Forelimb muscle (tissue), 1 donor: ENCODE measurements around the gene FGF12. TPM values are rescaled to one million over a fixed set of nuclear protein-coding genes. Genes with fewer than 3 reads are reported as not detected.
"Not testable (repeated sequence)": the region's sequence is repeated elsewhere in the genome, so short reads cannot be mapped to it uniquely, and the experiment has no call there.

Experiments used
- DNase-seq: peaks from one replicate; pipeline ENCODE4 v3.0.0-alpha.2; 2013; ENCODE audit warnings: low read depth
- polyA plus RNA-seq: library from polyadenylated mRNA; unstranded; fragments of 120-200 nt; gene quantifications from one replicate; pipeline ENCODE4 v1.2.1, GENCODE V29; 2013; ENCODE audit not compliant: insufficient read length

FGF12 gene
- polyA plus RNA-seq, result 1.6 TPM

DNA sequence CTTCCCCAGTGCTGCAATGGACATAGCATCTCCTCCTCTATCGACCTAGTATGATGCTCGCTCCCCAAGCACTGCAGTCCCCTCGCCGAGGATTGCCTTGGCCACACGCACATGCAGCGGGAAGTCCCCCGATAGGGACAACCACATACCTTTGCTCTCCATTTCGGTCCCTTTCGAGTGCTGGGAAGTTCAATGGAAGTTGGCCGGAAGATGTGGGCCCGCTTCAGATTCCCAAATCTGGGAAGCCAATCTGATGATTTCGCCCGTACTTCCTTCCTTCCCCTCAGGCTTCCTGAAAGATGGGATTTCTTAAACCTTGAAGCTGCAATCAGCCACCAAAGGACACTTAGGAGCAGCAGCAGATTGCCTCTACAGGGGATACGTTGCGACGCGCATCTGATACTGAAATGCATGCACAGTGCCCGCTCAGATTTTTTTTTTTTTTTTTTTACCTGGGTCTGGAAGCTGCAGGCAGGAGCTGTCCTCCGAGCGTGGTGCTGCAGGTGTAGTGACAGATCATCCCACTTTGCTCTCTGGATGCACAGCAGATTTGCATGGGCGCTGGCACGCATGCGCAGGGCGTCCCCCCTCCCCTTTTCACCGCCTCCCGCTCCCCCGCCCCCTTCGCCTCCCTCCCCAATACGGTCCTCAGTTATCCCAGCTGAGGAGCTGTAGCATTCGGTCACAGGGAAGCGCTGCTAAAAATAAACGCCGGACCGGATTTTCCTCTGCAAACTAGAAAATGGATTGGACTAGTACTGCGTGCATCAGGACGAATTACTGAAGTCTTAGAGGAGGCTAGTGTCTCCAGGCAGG lies at the start of gene FGF12:
Gene FGF12 (minus strand): TSS at position 510 of the 816 bp plus-strand sequence.
- DNase-seq, result peak; percentile 14

DNA sequence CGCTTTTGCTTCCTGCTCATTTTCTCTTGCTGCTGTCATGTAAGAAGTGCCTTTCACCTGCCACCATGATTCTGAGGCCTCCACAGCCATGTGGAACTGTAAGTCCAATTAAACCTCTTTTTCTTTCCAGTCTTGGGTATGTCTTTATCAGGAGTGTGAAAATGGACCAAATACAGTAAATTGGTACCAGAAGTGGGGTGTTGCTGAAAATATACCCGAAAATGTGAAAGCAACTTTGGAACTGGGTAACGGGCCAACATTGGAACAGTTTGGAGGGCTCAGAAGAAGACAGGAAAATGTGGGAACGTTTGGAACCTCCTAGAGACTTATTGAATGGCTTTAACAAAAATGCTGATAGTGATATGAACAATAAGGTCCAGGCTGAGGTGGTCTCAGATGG lies 47.0 kb upstream of the FGF12 start:
- not testable (repeated sequence) for DNase-seq

GRCh38 chr3:192772240-192772894 lies 45.0 kb upstream of the FGF12 start:
- DNase-seq, result no peak

GRCh38 chr3:192758654-192759053 lies 31.3 kb upstream of the FGF12 start:
- no peak for DNase-seq

GRCh38 chr3:192751148-192751547 lies 23.8 kb upstream of the FGF12 start:
- DNase-seq, result no peak

DNA sequence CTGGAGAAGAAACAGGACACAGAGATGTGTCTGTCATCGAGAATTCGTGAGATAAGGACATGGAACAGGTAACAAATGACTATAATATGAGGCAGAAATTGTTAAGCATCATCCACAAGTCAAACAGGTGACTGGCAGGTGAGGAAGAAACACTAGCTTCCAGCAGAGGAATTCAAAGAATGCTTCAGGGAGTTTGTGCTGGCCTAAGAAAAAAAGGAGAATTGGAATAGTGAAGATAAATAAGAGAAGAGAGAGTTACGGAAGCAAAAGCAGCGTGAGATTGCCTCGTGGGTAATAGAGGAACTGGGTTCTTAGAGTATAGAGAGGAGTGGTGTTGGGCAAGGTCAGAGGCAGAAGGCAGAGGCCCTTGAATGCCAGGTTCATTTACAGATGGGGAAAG lies 22.9 kb upstream of the FGF12 start:
- DNase-seq, result no peak

GRCh38 chr3:192747746-192748145 lies 20.4 kb upstream of the FGF12 start:
- DNase-seq, result no peak

DNA sequence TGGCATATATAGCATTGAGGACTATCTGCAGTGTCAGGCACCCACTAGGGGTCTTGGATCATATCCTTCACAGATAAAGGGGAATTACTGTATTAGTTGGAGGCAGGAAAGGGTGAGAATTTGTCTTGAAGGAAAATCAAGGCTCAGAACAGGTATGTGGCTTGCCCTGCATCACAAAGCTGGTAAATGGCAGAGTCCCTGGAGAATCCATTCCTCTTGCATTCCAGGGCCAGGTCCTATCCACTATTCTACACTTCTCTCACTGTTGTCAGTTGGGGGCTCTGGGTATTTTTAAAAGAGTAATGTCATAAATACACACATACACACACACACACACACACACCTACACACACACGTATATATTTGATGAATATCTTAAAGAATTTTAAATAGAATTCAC lies 19.8 kb upstream of the FGF12 start:
- no peak for DNase-seq

DNA sequence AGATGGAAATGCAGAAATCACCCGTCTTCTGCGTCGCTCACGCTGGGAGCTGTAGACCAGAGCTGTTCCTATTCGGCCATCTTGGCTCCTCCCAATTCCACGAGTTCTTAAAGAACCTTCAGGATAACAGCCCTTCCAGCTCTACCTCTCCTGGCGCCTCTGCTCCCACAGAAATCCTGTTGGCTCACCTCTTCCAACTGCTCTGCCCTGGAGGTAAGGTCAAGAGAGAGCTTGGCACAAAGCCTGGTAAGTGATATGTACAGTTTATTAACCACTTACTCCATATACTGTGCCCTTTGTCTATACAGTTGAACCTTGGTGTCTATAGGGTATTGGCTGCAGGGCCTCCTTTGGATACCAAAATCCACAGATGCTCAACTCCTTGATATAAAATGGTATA lies 17.8 kb upstream of the FGF12 start:
- DNase-seq, result no peak

- not testable (repeated sequence) for DNase-seq
These were observed 17.3 kb upstream of the FGF12 start for GRCh38 chr3:192744604-192745003.

DNA sequence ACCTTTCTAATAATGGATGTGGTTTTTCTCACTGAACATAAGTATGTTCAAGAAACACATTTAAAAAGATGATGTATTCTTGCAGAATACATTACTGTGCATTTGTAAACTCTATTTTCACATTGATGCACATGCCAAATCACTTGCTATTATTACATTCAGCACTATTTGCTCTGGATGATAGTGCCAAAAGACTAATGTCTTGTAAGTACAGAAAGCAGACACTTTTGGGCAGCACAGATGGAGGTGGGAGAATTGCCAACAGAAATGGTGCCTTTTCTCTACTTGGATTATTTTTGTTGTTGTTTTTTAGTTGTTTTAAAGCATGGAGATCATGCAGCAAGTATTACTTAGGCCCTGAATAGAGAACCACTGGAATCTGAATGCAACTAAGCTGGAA lies 10.2 kb upstream of the FGF12 start:
- DNase-seq, result no peak

DNA sequence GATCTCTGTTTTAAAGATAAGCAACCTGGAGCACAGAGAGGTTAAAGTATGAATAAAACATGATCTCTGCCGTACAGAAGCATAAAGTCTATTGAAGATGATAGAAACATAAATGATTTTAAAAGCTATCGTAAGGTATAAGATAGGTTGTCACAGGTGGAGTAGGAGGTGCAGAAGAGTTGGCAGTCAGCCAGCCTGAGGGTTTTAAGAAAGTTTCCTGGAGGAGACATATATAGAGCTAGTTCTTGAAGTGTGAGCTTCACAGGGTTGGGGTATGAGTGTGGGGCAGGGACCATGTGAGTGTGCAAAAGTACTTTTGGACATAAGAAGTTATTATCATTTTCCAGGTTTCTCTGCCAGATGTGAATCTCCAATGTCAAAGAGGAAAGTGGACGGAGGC lies 3.9 kb upstream of the FGF12 start:
- no peak for DNase-seq

DNA sequence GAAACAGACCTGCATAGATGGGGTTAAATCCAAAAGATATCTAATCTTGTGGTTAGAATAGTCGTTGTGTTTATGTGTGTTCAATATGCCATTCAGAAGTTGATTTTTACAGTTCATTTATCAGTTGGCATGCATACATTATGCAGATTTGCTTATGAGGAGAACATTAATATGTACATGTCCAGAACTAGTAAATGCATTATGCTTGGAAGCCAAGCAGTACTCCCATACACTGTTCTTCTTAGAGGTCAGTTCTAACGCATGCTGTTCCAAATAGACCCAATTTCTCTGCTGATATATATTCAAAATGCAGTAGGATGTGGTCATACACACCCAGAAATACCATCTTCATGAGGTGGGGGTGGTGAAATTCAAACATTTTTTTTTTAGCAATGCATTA lies 956 bp downstream of the FGF12 start:
- no peak for DNase-seq

DNA sequence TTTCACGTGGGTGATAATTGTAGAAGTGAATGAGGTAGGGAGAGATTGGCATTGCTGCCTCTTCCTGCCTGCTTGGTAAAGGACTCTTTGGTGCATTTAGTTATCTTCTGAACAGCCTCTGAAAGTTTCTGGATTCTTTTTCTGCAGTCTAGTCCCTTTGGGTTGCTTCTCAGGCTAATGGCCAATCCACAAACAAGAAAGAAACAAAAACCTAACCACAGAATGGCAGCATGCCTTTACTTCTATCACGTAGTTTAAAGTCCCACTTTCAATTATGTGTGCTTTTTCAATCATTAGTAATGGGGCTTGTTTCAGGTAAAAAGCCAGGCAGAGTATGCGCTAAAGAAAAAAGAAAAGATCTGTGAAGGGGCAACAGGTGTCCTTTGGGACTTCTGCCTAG lies 7.4 kb downstream of the FGF12 start:
- DNase-seq, result no peak

GRCh38 chr3:192718156-192718555 lies 9.2 kb downstream of the FGF12 start:
- DNase-seq, result no peak

DNA sequence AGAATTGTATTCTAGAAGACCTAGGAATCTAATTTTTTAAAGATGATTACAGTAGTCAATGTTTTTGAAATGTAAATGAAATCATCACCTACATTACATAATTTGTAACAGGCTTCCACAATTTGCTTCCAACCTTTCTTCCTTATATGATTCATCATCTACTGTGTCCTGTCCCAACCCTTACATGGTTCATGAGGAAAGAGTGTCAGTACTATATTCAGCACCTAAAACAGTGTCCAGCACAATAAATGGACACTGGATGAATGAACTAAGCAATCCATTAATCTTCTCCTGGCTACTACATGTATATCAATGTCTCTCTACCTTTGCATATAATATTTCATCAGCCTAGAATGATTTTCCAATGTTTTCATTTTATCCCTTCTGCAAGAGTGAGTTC lies 12.2 kb downstream of the FGF12 start:
- no peak for DNase-seq

DNA sequence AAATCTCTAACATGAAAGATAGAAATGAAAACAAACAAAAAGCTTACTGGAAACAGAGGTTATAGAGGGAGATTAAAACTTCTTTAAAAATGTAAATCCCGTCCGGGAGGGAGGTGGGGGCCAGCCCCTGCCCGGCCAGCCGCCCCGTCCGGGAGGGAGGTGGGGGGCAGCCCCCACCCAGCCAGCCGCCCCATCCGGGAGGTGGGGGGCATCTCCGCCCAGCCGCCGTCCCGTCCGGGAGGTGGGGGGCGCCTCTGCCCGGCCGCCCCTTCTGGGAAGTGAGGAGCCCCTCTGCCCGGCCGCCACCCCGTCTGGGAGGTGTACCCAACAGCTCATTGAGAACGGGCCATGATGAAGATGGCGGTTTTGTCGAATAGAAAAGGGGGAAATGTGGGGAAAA lies 16.2 kb downstream of the FGF12 start:
- not testable (repeated sequence) for DNase-seq

DNA sequence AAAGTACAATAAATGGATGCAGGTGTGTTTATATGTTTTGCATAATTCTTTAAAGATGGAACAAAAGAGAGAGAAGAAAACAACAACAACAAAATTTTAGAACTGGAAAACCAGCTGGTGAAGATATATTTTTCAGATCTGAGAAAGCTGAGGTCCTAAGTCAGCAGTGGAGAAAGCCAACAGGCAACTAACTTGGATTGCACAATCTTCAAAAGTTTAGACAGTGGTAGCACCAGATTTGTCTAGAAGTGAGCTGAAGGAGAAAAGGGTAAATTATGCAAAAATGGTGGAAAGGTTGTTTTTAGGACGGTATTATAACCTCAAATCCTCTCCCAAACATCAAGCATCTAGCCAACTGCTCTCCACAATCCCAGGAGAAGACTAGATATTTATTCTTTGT lies 17.0 kb downstream of the FGF12 start:
- no peak for DNase-seq

DNA sequence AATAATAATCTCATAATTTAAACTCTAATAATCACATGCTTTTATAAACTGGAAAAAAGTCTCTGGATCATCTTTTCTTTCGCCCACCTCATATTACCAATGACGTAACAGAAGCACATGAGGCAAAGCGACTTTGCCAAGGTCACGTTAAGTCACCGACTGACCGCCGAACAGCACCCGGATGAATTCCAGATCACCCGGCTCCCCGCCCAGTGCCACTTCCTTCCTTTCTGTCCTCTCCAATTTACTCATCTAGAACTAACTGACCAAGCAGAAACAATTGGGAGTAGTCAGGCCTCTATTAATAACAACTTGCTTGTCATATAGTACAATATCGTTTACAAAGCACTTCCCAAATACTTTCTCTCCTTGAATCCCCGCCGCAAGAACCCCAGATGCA lies 21.1 kb downstream of the FGF12 start:
- DNase-seq, result no peak

GRCh38 chr3:192700885-192701284 lies 26.5 kb downstream of the FGF12 start:
- DNase-seq, result no peak

DNA sequence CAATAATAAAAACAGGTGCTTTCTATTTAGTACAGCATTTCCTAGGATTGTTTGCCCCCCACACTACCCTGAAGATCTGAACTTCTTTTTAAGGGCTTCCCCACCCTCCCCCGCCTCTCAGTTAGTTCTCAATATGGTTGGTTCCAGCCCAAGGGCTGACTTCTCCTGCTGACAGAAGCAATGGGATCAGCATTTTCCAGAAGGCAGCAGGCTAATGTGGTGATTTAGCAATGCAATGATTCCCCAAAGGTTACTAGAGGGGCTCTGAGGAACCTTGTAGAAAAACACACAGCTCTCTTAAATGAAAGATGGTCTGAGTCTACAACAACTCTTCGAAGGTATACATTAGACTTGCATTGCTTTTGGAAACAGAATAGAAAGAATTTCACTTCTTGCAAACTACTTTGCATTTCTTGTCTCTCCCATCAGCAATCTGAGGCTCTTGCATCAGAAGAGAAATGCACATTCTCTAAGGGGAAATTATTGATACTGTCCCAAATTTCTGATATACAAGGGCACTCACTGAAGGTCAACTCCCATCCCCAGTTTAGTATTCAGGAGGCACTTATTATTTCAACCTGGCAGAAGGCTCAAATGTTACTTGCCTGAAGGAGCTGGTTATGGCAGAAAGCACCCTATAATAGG lies 30.3 kb downstream of the FGF12 start:
- DNase-seq, result no peak

DNA sequence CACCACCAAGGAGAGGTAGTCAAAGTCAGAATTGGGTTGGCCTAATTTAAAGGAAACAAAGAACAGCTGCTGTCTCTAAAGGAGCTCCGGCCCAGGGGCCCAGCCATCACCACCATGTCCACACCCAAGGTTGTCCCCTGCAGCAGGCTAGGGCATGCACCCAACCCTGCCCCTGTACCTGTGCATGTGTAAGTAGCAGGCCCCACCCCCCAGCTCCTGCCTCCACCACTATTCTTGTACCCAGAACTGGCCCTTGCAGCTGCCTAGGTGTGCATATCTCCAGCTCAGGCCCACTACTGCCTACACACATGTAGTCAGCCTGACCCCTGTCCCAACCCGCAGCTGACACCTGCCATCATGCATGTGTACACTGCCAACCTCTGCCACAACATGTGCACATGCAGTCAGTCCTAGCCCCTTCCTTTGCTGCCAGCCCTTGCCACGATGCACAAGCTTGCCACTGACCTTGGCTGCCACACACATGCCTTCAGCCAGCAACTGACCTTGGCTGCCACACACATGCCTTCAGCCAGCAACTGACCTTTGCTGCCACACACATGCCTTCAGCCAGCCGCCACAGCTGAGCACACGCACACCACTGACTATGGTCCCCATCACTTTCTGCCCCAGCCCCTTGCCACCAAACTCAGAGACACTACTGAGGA lies 39.7 kb downstream of the FGF12 start:
- no peak for DNase-seq
